ENCODE results near the gene TMEM176A. TPM values are rescaled to one million over a fixed set of nuclear protein-coding genes. Genes with fewer than 3 reads are reported as not detected.
"Not testable (repeated sequence)": the region's sequence is repeated elsewhere in the genome, so short reads cannot be mapped to it uniquely, and the experiment has no call there.

The TMEM176A gene
- polyA plus RNA-seq, 5 donors = 4.2 to 6.8 (median 6.4) TPM

GRCh38 chr7:150807616-150808438 lies 7.3 kb downstream of the TMEM176A start:
- DNase-seq = not testable (repeated sequence)

DNA sequence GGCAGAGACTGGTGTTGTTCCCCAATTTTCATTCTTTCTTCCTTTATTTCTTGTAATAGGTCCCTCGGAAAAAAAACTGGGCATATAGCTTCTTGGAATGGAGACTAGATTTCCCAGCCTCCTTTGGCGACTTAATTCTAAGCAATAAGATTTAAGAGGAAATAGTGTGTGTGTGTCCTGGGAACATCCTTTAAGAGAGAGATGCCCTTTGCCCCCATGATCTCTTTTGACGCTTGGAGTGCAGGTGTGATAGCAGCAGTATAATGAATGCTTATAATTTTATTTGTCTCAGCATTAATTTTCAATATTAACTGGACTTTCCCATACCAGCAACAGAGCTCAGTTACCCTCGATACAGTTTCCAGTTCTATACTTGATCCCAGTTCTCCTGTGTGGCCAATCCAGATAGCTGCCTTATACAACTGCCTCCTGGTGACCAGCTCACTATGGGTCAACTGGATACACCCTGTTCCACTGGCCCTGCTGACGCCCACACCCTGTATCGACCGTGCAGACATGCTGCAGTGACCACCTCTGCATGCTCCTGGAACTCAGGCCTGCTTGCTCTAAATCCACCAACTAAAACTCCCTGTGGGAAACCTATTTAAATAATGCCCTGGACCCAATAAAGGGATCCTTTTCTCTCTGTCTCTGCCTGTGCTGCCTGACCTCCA lies 13.9 kb downstream of the TMEM176A start:
- DNase-seq = no peak

DNA sequence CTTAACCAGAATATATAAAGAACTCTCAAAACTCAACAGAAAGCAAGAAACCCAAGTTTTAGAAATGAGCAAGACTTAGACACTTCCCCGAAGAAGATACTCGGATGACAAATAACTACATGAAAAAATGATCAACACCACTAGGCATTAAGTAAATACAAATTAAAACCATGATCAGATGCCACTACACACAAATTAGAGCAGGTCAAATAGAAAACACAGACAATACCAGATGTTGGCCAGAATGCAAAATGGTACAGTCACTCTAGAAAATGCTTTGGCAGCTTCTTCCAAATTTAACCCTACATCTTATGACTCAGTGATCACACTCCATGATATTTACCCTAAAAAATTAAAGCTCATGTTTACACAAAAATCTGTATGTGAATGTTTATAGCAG lies 18.4 kb downstream of the TMEM176A start:
- no peak for DNase-seq

GRCh38 chr7:150820148-150820547 lies 19.6 kb downstream of the TMEM176A start:
- DNase-seq = no peak

DNA sequence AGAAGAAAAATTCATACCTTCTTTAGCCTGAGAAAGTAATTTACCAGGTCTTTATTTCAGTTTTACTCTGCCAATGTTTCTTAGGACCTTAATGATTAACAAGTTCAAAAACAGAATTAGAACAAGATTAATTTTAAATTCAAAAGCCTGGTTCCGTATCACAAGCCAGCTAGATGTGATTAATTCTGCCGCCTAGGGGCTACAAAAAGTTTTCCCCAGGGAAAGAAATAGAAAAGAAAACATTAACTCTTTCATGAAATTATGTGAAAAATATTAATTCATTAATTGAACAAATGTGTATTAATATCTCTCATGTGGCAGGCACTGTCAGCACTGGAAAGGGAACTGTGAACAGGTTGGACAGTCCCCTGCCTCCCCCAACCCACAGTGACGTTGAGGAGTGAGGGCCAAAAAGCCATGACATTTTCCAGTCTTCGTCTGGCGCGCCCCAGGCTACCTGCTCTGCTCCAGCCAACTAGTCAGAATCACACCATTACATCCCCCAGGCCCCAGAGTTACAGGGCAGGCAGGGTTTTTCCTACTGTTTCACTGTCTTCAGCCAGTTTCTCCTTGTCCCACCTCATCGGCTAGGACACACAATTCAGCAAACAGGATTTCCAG lies 20.1 kb downstream of the TMEM176A start:
- no peak for DNase-seq

DNA sequence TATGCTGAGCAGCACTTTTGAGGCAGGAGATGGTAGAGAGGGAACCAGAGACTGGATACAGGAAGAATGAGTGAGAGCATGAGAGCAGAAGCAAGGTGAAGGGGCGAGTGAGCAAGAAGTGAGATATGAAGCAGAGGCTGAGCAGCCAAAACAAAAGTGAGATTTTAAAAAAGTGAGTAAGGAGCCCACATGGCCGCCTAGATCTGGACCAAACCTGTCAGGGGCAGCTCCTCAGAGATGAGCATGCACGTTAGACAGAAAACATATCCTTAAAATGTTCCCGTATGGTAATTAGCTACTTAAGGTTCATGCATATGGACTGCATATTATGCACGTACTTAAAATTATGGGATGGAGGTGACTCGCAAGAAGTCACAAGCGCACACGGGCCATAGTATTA lies 22.5 kb downstream of the TMEM176A start:
- no peak for DNase-seq

DNA sequence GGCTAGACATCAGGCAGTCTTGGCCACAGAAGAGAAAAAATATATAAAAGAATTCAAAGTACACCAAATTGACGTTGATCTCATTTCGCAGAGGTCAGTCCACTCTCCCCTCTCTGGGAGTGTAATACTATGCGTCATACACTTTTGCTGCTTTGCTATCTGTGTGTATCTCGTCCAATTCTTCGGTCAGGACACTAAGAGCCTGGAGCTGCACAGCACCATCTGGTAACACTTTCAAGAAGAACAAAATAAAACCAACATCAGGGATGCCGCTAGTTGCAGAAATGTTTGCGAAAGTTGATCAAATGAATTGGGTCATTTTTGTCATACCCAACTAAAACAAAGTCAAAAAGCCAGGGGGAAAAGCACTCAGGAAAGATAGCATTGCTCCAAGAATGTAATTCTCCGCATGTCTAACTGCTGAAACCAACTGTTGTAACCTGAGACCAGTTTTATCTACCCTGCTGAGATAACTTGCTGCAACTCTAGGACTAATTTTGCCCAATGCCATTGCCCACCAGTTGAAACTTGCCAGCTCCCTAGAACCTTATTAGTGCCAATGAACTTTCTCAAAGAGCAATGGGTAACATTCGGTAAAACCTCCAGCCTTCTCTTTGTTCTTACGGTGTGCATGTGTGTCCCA lies 23.0 kb downstream of the TMEM176A start:
- no peak for DNase-seq

DNA sequence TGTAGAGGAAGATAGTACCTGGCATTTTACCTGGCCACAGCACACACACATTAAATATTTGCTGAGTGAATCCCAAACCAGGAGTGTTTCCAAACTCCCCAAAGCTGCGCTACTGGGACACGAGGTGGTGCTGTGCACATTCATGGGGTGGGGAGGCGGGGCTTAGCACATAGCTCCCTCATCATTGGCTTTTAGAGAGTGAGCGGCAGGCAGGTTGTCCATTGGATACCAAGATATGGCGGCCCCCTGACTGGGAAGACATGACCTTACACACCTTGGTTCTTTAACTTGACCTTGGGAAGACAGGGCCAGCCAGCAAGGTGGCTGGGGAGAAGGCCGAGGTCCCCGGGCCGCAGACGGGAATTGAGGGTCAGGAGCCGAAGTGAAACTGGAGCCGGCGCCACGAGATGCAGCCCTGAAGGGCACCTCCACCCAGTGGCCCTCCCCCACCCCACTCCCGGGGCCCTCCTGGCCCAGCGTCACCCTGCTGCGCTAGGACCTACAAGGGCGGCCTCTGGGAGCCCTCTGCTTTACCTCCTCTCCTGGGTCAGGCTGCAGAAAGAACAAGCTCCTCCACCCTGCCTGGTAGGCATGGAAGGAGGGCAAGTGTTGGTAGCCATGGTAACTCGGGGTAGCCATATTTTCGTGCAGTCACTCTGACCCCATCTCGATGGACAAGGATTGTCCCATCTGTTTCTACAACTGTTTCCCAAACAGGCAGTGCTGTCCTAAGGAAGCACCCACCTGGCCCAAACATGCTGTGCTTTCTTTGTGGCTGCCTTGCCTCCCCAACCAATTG lies 24.0 kb downstream of the TMEM176A start:
- no peak for DNase-seq

- DNase-seq = no peak
Measured at GRCh38 chr7:150826061-150826849, 25.7 kb downstream of the TMEM176A start.

- no peak for DNase-seq
Measured at GRCh38 chr7:150828384-150828783, 27.8 kb downstream of the TMEM176A start.

- DNase-seq = no peak
Measured at GRCh38 chr7:150829426-150829825, 28.9 kb downstream of the TMEM176A start.

- DNase-seq = no peak
Measured at GRCh38 chr7:150830937-150831336, 30.4 kb downstream of the TMEM176A start.

DNA sequence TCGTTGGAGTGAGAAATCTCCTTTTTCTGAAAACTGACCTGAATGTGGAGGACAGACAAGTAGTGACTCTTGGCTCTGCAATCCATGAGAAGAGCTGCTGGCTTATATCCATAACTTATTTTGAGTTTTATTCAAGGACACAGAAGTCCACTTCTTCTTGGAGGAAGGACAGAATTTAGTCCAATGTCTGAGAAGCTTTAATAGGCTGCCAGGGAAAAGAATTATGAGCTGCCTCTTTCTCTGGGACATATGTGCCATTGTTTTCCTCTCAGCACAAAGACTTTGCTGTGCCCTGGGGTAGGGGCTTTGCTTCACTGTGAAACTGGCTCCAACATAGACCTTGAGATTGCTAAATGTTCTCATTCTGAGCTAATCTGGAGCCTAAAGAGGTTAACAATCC lies 31.3 kb downstream of the TMEM176A start:
- no peak for DNase-seq

DNA sequence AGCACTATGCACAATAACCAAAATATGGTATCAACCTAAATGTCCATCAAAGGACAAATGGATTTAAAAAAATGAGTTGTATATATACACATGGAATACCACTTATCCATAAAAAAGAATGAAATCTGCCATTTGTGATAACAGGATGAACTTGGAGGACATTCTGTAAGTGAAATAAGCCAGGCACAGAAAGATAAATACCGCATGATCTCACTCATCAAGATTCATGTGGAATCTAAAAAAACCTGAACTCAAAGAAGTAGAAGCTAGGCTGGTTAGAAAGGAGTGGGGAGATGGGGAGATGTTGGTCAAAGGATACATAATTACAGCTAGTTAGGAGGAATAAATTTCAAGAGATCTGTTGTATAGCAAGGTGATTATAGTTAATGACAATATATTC lies 34.5 kb downstream of the TMEM176A start:
- DNase-seq = no peak

GRCh38 chr7:150835702-150836280 lies 35.2 kb downstream of the TMEM176A start:
- DNase-seq = no peak

GRCh38 chr7:150838965-150839650 lies 38.5 kb downstream of the TMEM176A start:
- DNase-seq = no peak

DNA sequence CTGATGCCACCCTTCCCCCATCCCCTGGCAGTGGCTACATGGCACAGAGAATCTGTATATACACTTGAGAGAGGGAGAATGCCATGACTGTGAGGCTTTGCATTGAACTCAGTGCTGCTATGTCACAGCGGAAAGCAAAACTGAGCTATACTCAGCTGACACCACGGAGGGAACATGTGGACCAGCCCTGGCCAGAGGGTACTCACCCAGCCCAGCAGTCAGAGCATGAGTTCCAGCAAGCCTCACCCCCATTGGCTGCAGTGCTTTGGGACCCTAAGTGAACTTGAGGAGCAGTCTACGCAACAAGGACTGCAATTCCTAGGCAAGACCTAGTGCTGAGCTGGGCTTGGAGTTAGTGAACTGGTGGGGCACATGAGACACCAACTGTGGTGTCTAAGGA lies 41.4 kb downstream of the TMEM176A start:
- no peak for DNase-seq

DNA sequence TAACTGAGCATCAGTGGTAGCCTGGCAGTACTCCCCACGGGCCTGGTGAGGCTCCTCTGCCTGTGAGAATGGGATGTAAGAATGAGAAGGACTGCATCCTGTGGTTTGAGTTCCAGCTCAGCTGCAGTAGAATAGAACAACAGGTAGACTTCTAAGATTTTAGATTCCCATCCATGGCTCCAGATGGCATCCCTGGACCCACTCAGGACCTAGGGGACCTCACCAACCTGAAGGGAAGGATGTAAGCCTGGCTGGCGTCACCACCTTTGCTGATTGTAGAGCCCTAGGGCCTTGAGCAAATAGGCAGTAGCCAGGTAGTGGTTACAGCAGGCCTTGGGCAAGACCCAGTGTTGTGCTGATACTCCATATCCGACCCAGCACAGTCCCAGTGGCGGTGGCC lies 42.1 kb downstream of the TMEM176A start:
- no peak for DNase-seq

- DNase-seq = peak; percentile 36
Measured at GRCh38 chr7:150845421-150845861, 44.9 kb downstream of the TMEM176A start.

Measured in right lung (tissue), 5 donors.